B cell (primary cell): ENCODE results near the gene COL19A1. TPM values are rescaled to one million over a fixed set of nuclear protein-coding genes. Genes with fewer than 3 reads are reported as not detected.

ENCODE experiments used
- ATAC-seq: fragments of 200-7000 bp; cut with Tn5 transposase; one replicate; pipeline ENCODE4 v1.10.0; 2021; ENCODE audit warnings: low read depth, mild to moderate bottlenecking, moderate number of reproducible peaks, moderate library complexity
- CTCF ChIA-PET: fragments of 350-600 bp; sonication (Branson Sonifier 250); formaldehyde crosslinking; loops from one replicate; lab custom pipeline; 2021; ENCODE audit warnings: antibody characterized with exemption, inconsistent platforms; lab: Charles Lee
- POLR2A ChIA-PET: fragments of 350-600 bp; sonication (Branson Sonifier 250); formaldehyde crosslinking; loops from one replicate; lab custom pipeline; 2021; ENCODE audit warnings: antibody characterized with exemption; lab: Charles Lee
- DNase-seq: peaks from one replicate; pipeline ENCODE4 v3.0.0; 2013
- H2AFZ ChIP-seq: 2 replicates; pipeline ENCODE4 v1.6.1; 2012; ENCODE audit warnings: mild to moderate bottlenecking, low read depth, low read length; ENCODE audit not compliant: insufficient read depth, poor library complexity, severe bottlenecking
- H3K27ac ChIP-seq, 2 donors: 1 replicate in 1 of 2; 2 replicates in 1 of 2; pipeline ENCODE4 v1.5.1; 2012 to 2013; ENCODE audit warnings: low read length in 2 of 2, mild to moderate bottlenecking in 2 of 2, moderate library complexity in 1 of 2
- H3K27me3 ChIP-seq, 4 experiments: fragments of 200-600 bp in 1 of 4; sonication (generic) in 1 of 4; replicated peaks in 1 of 4; 1 replicate in 2 of 4; 2 replicates in 2 of 4; pipeline versions ENCODE4 v1.6.1 to v1.7.0; 2013 to 2016; ENCODE audit warnings: low read length in 3 of 4, mild to moderate bottlenecking in 2 of 4, mixed read lengths in 1 of 4, moderate library complexity in 1 of 4; ENCODE audit not compliant: insufficient read depth in 4 of 4, control insufficient read depth in 3 of 4; ENCODE audit errors: control extremely low read depth in 1 of 4
- H3K36me3 ChIP-seq, 2 experiments: replicated peaks in 1 of 2; 1 replicate in 1 of 2; 2 replicates in 1 of 2; pipeline versions ENCODE4 v1.6.1 to v1.7.1; 2013; ENCODE audit warnings: low read length in 1 of 2; ENCODE audit not compliant: insufficient read depth in 2 of 2, control insufficient read depth in 1 of 2; ENCODE audit errors: control extremely low read depth in 1 of 2, extremely low read depth in 1 of 2
- H3K4me1 ChIP-seq, 2 donors: fragments of 200-600 bp in 1 of 2; sonication (generic) in 1 of 2; 1 replicate in 1 of 2; 2 replicates in 1 of 2; pipeline versions ENCODE4 v1.5.1 to v1.6.1; 2013 to 2017; ENCODE audit warnings: low read length in 2 of 2; ENCODE audit not compliant: control insufficient read depth in 2 of 2, insufficient read depth in 2 of 2
- H3K4me2 ChIP-seq: replicated peaks from 2 replicates; pipeline ENCODE3; 2012; ENCODE audit warnings: mild to moderate bottlenecking, low read depth, low read length; ENCODE audit not compliant: poor library complexity, severe bottlenecking
- H3K4me3 ChIP-seq, 5 experiments: fragments of 200-600 bp in 1 of 5; sonication (generic) in 1 of 5; 1 replicate in 3 of 5; 2 replicates in 2 of 5; pipeline versions ENCODE4 v1.5.1 to v1.7.0; 2011 to 2016; ENCODE audit warnings: low read length in 4 of 5, mild to moderate bottlenecking in 4 of 5, low read depth in 2 of 5, control low read depth in 1 of 5, moderate library complexity in 1 of 5; ENCODE audit not compliant: insufficient read depth in 1 of 5; ENCODE audit errors: control extremely low read depth in 1 of 5, extremely low read depth in 1 of 5
- H3K79me2 ChIP-seq: fragments of 200-600 bp; sonication (generic); one replicate; pipeline ENCODE4 v1.6.0; 2016; ENCODE audit warnings: low read length; ENCODE audit not compliant: control insufficient read depth, insufficient read depth
- H3K9ac ChIP-seq: fragments of 200-600 bp; sonication (generic); 2 replicates; pipeline ENCODE4 v1.6.1; 2017; ENCODE audit warnings: mild to moderate bottlenecking, low read length, moderate library complexity
- H3K9me3 ChIP-seq, 3 donors: one replicate each; pipeline versions ENCODE4 v1.6.1 to v1.7.1; 2013; ENCODE audit warnings: low read length in 2 of 3; ENCODE audit not compliant: control insufficient read depth in 2 of 3, insufficient read depth in 1 of 3; ENCODE audit errors: control extremely low read depth in 1 of 3
- H4K20me1 ChIP-seq: 2 replicates; pipeline ENCODE4 v1.6.0; 2012; ENCODE audit warnings: mild to moderate bottlenecking, low read length; ENCODE audit not compliant: insufficient read depth, control insufficient read depth, poor library complexity, severe bottlenecking
- H3K27ac Mint-ChIP-seq: one replicate; pipeline ENCODE4 v1.8.0; 2021; ENCODE audit warnings: mixed read lengths
- H3K27me3 Mint-ChIP-seq: one replicate; pipeline ENCODE4 v1.8.0; 2021; ENCODE audit warnings: mixed read lengths
- H3K4me1 Mint-ChIP-seq: one replicate; pipeline ENCODE4 v1.8.0; 2021; ENCODE audit warnings: mixed read lengths
- H3K4me3 Mint-ChIP-seq: one replicate; pipeline ENCODE4 v1.8.0; 2021; ENCODE audit warnings: mixed read lengths
- H3K9me3 Mint-ChIP-seq: one replicate; pipeline ENCODE4 v1.8.0; 2022; ENCODE audit warnings: mixed read lengths; ENCODE audit not compliant: insufficient read depth
- CTCF ChIP-seq: fragments of 200-600 bp; IDR thresholded peaks from one replicate; pipeline ENCODE4 v1.8.0; 2022; ENCODE audit warnings: antibody characterized with exemption, mild to moderate bottlenecking
- EZH2 ChIP-seq: IDR thresholded peaks from 2 replicates; pipeline ENCODE4 v1.6.1; 2012; ENCODE audit warnings: borderline replicate concordance, low read depth, mild to moderate bottlenecking, moderate library complexity, low read length; ENCODE audit not compliant: insufficient read depth, poor library complexity, severe bottlenecking
- WGBS: methylation state at CpG from one replicate; pipeline ENCODE4 v1.1.5; 2013; ENCODE audit warnings: missing lambda C conversion rate; ENCODE audit not compliant: insufficient coverage; 5-methylcytosine and 5-hydroxymethylcytosine counted together
- intact Hi-C: fragments of 100-400 bp; cut with micrococcal nuclease; formaldehyde crosslinking; loops from one replicate; pipeline ENCODE4 v1.10.0; 2022
- polyA plus RNA-seq: library from polyadenylated mRNA; depleted of rRNA; stranded (reverse); fragments of >200 nt; gene quantifications from 2 replicates; pipeline ENCODE4 v1.2.3, GENCODE V29; 2012
- total RNA-seq, 2 donors: library from RNA; stranded (reverse); fragments of 120-200 nt in 1 of 2; gene quantifications; 1 replicate in 1 of 2; 2 replicates in 1 of 2; pipeline versions ENCODE4 v1.2.3 to v1.2.4, GENCODE V29; 2013 to 2022

COL19A1 gene
- total and polyA plus RNA-seq, 2 donors (not counting 1 experiment from before 2014, with no cell fraction given): 14.6 to 61.4 TPM

GRCh38 chr6:70208235-70208790, 342.0 kb downstream of the COL19A1 start:
- no peak overlapping the region for H3K27ac Mint-ChIP-seq
- no peaks in the 10 kb centered on the region for H3K27me3 ChIP-seq
- no peak overlapping the region for H3K4me3 Mint-ChIP-seq
- no peak overlapping the region for H3K4me2 ChIP-seq
- ChIA-PET CTCF (interaction anchor here (2.9 kb wide), 1 partner anchor 13 kb away, joined by 10 read pairs; no protein-coding TSS in a partner anchor), POLR2A (no interaction called here)
- no peak overlapping the region for H2AFZ ChIP-seq
- no peak overlapping the region for H3K27ac ChIP-seq
- WGBS: no CpG with 5 or more reads among the region's 1 CpG
- H3K79me2 ChIP-seq: no peaks in the 10 kb centered on the region
- intact Hi-C loops: no loop called here
- H3K9me3 Mint-ChIP-seq: no peaks in the 10 kb centered on the region
- no peak for TF ChIP-seq EZH2
- TF ChIP-seq CTCF: no peak
- H3K9ac ChIP-seq: no peak overlapping the region
- H3K36me3 ChIP-seq: peaks cover 0 to 8% of the 10 kb centered on the region in 2 experiments
- H3K4me3 ChIP-seq: no peak overlapping the region
- H3K4me1 ChIP-seq: no peaks in the 10 kb centered on the region
- no peak for DNase-seq
- no peaks in the 10 kb centered on the region for H3K9me3 ChIP-seq
- no peak for ATAC-seq
- no peaks in the 10 kb centered on the region for H4K20me1 ChIP-seq
- no peaks in the 10 kb centered on the region for H3K27me3 Mint-ChIP-seq
- H3K4me1 Mint-ChIP-seq: no peaks in the 10 kb centered on the region

- Histone ChIP-seq H3K4me1 (no peaks in the 10 kb centered on the region), H3K27me3 (no peaks in the 10 kb centered on the region), H3K79me2 (no peaks in the 10 kb centered on the region), H3K4me2 (no peak overlapping the region), H2AFZ (no peak overlapping the region), H3K4me3 (no peak overlapping the region), H3K9me3 (no peaks in the 10 kb centered on the region), H3K27ac (no peak overlapping the region), H3K9ac (no peak overlapping the region), H3K36me3 (peaks cover 0 to 8% of the 10 kb centered on the region in 2 experiments), H4K20me1 (no peaks in the 10 kb centered on the region)
- H3K4me1 Mint-ChIP-seq: no peaks in the 10 kb centered on the region
- H3K27ac Mint-ChIP-seq: no peak overlapping the region
- H3K9me3 Mint-ChIP-seq: no peaks in the 10 kb centered on the region
- intact Hi-C loops: no loop called here
- no peak for ATAC-seq
- WGBS: no CpG with 5 or more reads among the region's 2 CpGs
- ChIA-PET POLR2A (no interaction called here), CTCF (no interaction called here)
- no peak for DNase-seq
- no peak overlapping the region for H3K4me3 Mint-ChIP-seq
- no peaks in the 10 kb centered on the region for H3K27me3 Mint-ChIP-seq
- TF ChIP-seq EZH2 (no peak), CTCF (no peak)
Observed at GRCh38 chr6:70210462-70210861, 344.1 kb downstream of the COL19A1 start.
